HEK293 (cell line): ENCODE data around the gene FAM227B.

Experiments
- CTCF ChIA-PET: fragments of 350-600 bp; formaldehyde crosslinking; extraction: SDS; loops from one replicate; lab custom pipeline; 2021; ENCODE audit warnings: antibody characterized with exemption; lab: Yijun Ruan, JAX
- POLR2A ChIA-PET: fragments of 300-600 bp; formaldehyde crosslinking; extraction: SDS; loops from one replicate; lab custom pipeline; 2020; ENCODE audit warnings: antibody characterized with exemption, inconsistent platforms; lab: Yijun Ruan, JAX
- H3K27ac ChIP-seq: fragments of 200-500 bp; sonication (Bioruptor generic); 2 replicates; pipeline ENCODE4 v1.5.1; 2014; ENCODE audit warnings: low read depth, low read length, control low read depth, inconsistent platforms; ENCODE audit errors: extremely low read depth
- H3K36me3 ChIP-seq, 2 experiments: fragments of 200-500 bp in 1 of 2; sonication (Bioruptor generic) in 1 of 2; 1 replicate in 1 of 2; 2 replicates in 1 of 2; pipeline ENCODE4 v1.5.1; 2014 to 2017; ENCODE audit warnings: inconsistent platforms in 2 of 2, low read length in 2 of 2; ENCODE audit not compliant: control insufficient read depth in 2 of 2, insufficient read depth in 1 of 2
- H3K4me1 ChIP-seq: fragments of 200-500 bp; sonication (Bioruptor generic); 2 replicates; pipeline ENCODE4 v1.5.1; 2014; ENCODE audit warnings: mild to moderate bottlenecking, low read length, inconsistent platforms; ENCODE audit not compliant: control insufficient read depth, insufficient read depth
- H3K4me3 ChIP-seq: 2 replicates; pipeline ENCODE4 v1.5.1; 2011; ENCODE audit warnings: low read depth, mild to moderate bottlenecking, control low read depth, low read length, moderate library complexity
- H3K9me3 ChIP-seq: fragments of 200-500 bp; sonication (Bioruptor generic); 2 replicates; pipeline ENCODE4 v1.5.1; 2014; ENCODE audit warnings: low read depth, low read length, inconsistent platforms; ENCODE audit not compliant: control insufficient read depth, insufficient read depth
- KLF9 ChIP-seq: fragments of 450-650 bp; formaldehyde crosslinking; IDR thresholded peaks from 2 replicates; pipeline ENCODE4 v1.5.1; 2016; ENCODE audit warnings: missing biosample characterization, missing genetic modification characterization, low read depth
- OSR2 ChIP-seq: fragments of 450-650 bp; formaldehyde crosslinking; IDR thresholded peaks from 2 replicates; pipeline ENCODE4 v1.5.1; 2016; ENCODE audit warnings: missing biosample characterization, missing genetic modification characterization
- SCRT1 ChIP-seq: fragments of 450-650 bp; formaldehyde crosslinking; IDR thresholded peaks from 2 replicates; pipeline ENCODE4 v1.5.1; 2016; ENCODE audit warnings: missing biosample characterization, missing genetic modification characterization, borderline replicate concordance
- SETDB1 ChIP-seq: IDR thresholded peaks from one replicate; pipeline ENCODE4 v1.6.1; 2017; ENCODE audit warnings: mild to moderate bottlenecking, low read length, moderate library complexity, mixed read lengths; ENCODE audit not compliant: insufficient read length
- TRIM28 ChIP-seq: IDR thresholded peaks from 2 replicates; pipeline ENCODE4 v1.6.1; 2011; ENCODE audit warnings: low read length, control low read depth, borderline replicate concordance
- WT1 ChIP-seq: fragments of 450-650 bp; formaldehyde crosslinking; IDR thresholded peaks from 2 replicates; pipeline ENCODE4 v1.5.1; 2016; ENCODE audit warnings: missing biosample characterization, missing genetic modification characterization
- YY1 ChIP-seq: fragments of 450-650 bp; formaldehyde crosslinking; IDR thresholded peaks from 2 replicates; pipeline ENCODE4 v1.5.1; 2018; ENCODE audit warnings: missing biosample characterization, missing genetic modification characterization
- ZBTB8A ChIP-seq: fragments of 450-650 bp; formaldehyde crosslinking; IDR thresholded peaks from 2 replicates; pipeline ENCODE4 v1.5.1; 2016; ENCODE audit warnings: missing biosample characterization, missing genetic modification characterization
- ZFHX2 ChIP-seq: fragments of 450-650 bp; formaldehyde crosslinking; conservative IDR thresholded peaks from 2 replicates; pipeline ENCODE4 v1.5.1; 2016; ENCODE audit warnings: missing biosample characterization, missing genetic modification characterization
- ZFP37 ChIP-seq: fragments of 450-650 bp; formaldehyde crosslinking; IDR thresholded peaks from 2 replicates; pipeline ENCODE4 v1.5.1; 2016; ENCODE audit warnings: missing biosample characterization, missing genetic modification characterization
- ZNF138 ChIP-seq: fragments of 450-650 bp; formaldehyde crosslinking; IDR thresholded peaks from 2 replicates; pipeline ENCODE4 v1.5.1; 2016; ENCODE audit warnings: missing biosample characterization, missing genetic modification characterization, borderline replicate concordance
- ZNF146 ChIP-seq: fragments of 450-650 bp; formaldehyde crosslinking; IDR thresholded peaks from 2 replicates; pipeline ENCODE4 v1.5.1; 2016; ENCODE audit warnings: missing biosample characterization, missing genetic modification characterization
- ZNF155 ChIP-seq: fragments of 450-650 bp; formaldehyde crosslinking; IDR thresholded peaks from 2 replicates; pipeline ENCODE4 v1.5.1; 2016; ENCODE audit warnings: missing biosample characterization, missing genetic modification characterization
- ZNF211 ChIP-seq: fragments of 450-650 bp; formaldehyde crosslinking; IDR thresholded peaks from 2 replicates; pipeline ENCODE4 v1.5.1; 2016; ENCODE audit warnings: low read depth, missing biosample characterization, missing genetic modification characterization
- ZNF335 ChIP-seq: fragments of 450-650 bp; formaldehyde crosslinking; conservative IDR thresholded peaks from 2 replicates; pipeline ENCODE4 v1.5.1; 2016; ENCODE audit warnings: missing biosample characterization, missing genetic modification characterization
- ZNF423 ChIP-seq: fragments of 450-650 bp; formaldehyde crosslinking; IDR thresholded peaks from 2 replicates; pipeline ENCODE4 v1.5.1; 2016; ENCODE audit warnings: missing biosample characterization, missing genetic modification characterization
- ZNF510 ChIP-seq: fragments of 450-650 bp; formaldehyde crosslinking; IDR thresholded peaks from 2 replicates; pipeline ENCODE4 v1.5.1; 2018; ENCODE audit warnings: mild to moderate bottlenecking, missing genetic modification characterization, missing biosample characterization; ENCODE audit not compliant: insufficient replicate concordance
- ZNF548 ChIP-seq: fragments of 450-650 bp; formaldehyde crosslinking; IDR thresholded peaks from 2 replicates; pipeline ENCODE4 v1.5.1; 2016; ENCODE audit warnings: missing biosample characterization, missing genetic modification characterization
- ZNF623 ChIP-seq: fragments of 450-650 bp; formaldehyde crosslinking; IDR thresholded peaks from 2 replicates; pipeline ENCODE4 v1.5.1; 2016; ENCODE audit warnings: missing biosample characterization, missing genetic modification characterization
- ZNF654 ChIP-seq: fragments of 450-650 bp; formaldehyde crosslinking; IDR thresholded peaks from 2 replicates; pipeline ENCODE4 v1.5.1; 2016; ENCODE audit warnings: low read depth, missing biosample characterization, missing genetic modification characterization
- ZNF664 ChIP-seq: fragments of 450-650 bp; formaldehyde crosslinking; IDR thresholded peaks from 2 replicates; pipeline ENCODE4 v1.5.1; 2016; ENCODE audit warnings: missing biosample characterization, missing genetic modification characterization
- TF ChIP-seq, protein P1 (sequence below): fragments of 450-650 bp; formaldehyde crosslinking; conservative IDR thresholded peaks from 2 replicates; pipeline ENCODE4 v1.5.1; 2016; ENCODE audit warnings: low read depth, missing biosample characterization, missing genetic modification characterization
- TF ChIP-seq, protein P2 (sequence below): fragments of 450-650 bp; formaldehyde crosslinking; IDR thresholded peaks from 2 replicates; pipeline ENCODE4 v1.5.1; 2016; ENCODE audit warnings: missing biosample characterization, missing genetic modification characterization
- TF ChIP-seq, protein P3 (sequence below): fragments of 450-650 bp; formaldehyde crosslinking; IDR thresholded peaks from 2 replicates; pipeline ENCODE4 v1.5.1; 2016; ENCODE audit warnings: missing biosample characterization, missing genetic modification characterization
- TF ChIP-seq, protein P4 (sequence below): fragments of 450-650 bp; formaldehyde crosslinking; IDR thresholded peaks from 2 replicates; pipeline ENCODE4 v1.5.1; 2016; ENCODE audit warnings: missing biosample characterization, missing genetic modification characterization
- TF ChIP-seq, protein P5 (sequence below): fragments of 450-650 bp; formaldehyde crosslinking; IDR thresholded peaks from 2 replicates; pipeline ENCODE4 v1.5.1; 2017; ENCODE audit warnings: missing biosample characterization, mild to moderate bottlenecking, missing genetic modification characterization, moderate library complexity
- TF ChIP-seq, protein P6 (sequence below): fragments of 450-650 bp; formaldehyde crosslinking; IDR thresholded peaks from 2 replicates; pipeline ENCODE4 v1.5.1; 2016; ENCODE audit warnings: missing biosample characterization, missing genetic modification characterization

FAM227B gene

DNA sequence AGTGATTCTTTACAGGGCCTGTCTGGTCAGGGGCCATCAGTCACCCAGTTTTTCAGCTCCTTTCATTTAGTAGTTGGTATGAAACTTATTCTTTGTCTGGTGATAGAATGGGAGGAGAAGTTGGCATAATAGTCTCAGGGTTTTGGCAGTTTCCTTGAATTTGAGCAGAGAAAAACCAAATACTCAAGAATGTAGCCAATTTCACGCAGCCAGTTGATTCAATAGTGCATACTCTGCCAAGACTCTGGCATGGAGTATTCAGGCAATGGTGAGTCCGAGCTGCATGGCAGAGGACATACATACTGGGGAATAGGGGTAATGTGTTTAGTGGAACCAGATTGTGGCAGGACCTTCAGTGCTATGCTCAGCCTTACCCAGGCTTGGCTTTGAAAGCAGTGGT, 332.2 kb downstream of the FAM227B start (continued):
- TF ChIP-seq, protein P1, sequence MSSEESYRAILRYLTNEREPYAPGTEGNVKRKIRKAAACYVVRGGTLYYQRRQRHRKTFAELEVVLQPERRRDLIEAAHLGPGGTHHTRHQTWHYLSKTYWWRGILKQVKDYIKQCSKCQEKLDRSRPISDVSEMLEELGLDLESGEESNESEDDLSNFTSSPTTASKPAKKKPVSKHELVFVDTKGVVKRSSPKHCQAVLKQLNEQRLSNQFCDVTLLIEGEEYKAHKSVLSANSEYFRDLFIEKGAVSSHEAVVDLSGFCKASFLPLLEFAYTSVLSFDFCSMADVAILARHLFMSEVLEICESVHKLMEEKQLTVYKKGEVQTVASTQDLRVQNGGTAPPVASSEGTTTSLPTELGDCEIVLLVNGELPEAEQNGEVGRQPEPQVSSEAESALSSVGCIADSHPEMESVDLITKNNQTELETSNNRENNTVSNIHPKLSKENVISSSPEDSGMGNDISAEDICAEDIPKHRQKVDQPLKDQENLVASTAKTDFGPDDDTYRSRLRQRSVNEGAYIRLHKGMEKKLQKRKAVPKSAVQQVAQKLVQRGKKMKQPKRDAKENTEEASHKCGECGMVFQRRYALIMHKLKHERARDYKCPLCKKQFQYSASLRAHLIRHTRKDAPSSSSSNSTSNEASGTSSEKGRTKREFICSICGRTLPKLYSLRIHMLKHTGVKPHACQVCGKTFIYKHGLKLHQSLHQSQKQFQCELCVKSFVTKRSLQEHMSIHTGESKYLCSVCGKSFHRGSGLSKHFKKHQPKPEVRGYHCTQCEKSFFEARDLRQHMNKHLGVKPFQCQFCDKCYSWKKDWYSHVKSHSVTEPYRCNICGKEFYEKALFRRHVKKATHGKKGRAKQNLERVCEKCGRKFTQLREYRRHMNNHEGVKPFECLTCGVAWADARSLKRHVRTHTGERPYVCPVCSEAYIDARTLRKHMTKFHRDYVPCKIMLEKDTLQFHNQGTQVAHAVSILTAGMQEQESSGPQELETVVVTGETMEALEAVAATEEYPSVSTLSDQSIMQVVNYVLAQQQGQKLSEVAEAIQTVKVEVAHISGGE (tag by site-specific recombination): no peak
- TF ChIP-seq SETDB1: no peak

DNA sequence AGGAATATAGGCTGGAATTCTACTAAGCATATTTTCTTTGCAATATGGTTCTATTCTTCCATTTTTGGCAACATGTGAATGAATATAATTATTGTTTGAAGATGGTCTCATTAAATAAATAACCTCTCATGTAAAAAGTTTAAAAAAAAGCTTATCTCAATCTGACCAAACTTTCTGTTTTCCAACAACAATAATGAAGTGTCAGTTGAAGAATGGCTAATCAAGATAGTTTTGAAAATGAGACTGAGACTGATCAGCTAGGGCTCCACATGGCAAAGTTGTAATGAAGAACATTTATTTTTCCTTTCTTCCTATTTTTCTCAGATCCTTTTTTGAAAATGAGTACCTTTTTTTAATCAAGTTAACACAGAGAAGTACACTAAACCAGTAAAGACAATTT, 333.1 kb downstream of the FAM227B start:
- CTCF ChIA-PET: interaction anchor here (0.6 to 1.1 kb wide), 2 partner anchors 15 to 720 kb away, joined by 3 read pairs; no protein-coding TSS in a partner anchor

DNA sequence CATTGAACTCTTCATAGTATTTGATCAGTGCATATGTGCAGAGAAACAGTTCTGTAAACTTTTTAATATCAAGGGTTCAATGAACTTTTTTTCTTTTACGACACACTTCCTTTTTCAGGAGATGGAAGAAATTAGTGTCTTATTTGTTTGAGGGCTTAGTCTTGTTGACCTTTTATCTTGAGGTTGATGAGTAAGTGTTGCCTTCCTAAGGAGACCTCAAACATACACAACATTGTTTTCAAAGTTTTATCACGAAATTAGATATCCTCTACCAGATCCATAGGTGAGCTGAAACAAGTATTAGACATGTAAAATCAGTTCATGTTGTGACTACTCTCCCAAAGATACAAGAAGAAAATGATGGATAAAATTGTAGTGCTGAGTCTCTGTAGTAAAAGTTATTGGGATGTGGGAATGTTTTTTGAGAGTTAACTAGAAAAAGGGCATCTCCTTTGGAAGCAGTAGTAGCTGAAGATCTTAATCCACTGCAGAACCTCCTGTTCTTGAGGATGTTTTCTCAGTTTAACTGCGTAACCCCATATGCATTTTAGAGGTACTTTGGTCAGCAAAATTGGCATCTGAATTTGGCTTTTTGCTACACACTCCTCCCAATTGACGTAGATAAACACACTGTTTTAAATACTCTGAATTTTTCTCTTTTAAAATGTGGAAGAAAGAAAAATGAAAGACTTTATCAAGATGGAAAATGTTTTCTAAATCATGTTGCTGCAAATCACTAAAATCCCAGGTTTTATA, 333.8 kb downstream of the FAM227B start:
- POLR2A ChIA-PET: no interaction called here
- no peak overlapping the region for H3K4me3 ChIP-seq
- CTCF ChIA-PET: no interaction called here
- H3K9me3 ChIP-seq: no peaks in the 10 kb centered on the region
- peaks cover 0 to 8% of the 10 kb centered on the region in 2 experiments; a peak in 1 of 3 replicates for H3K36me3 ChIP-seq
- no peak overlapping the region for H3K27ac ChIP-seq
- no peaks in the 10 kb centered on the region for H3K4me1 ChIP-seq
- TF ChIP-seq, protein P2, sequence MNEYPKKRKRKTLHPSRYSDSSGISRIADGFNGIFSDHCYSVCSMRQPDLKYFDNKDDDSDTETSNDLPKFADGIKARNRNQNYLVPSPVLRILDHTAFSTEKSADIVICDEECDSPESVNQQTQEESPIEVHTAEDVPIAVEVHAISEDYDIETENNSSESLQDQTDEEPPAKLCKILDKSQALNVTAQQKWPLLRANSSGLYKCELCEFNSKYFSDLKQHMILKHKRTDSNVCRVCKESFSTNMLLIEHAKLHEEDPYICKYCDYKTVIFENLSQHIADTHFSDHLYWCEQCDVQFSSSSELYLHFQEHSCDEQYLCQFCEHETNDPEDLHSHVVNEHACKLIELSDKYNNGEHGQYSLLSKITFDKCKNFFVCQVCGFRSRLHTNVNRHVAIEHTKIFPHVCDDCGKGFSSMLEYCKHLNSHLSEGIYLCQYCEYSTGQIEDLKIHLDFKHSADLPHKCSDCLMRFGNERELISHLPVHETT (tag by site-specific recombination): no peak
- TF ChIP-seq SCRT1 (no peak), ZNF146 (tag by site-specific recombination) (no peak), TRIM28 (no peak), ZNF138 (tag by site-specific recombination) (no peak), ZNF423 (tag by site-specific recombination) (no peak), ZNF654 (tag by site-specific recombination) (no peak), ZNF548 (tag by site-specific recombination) (no peak)
- TF ChIP-seq, protein P3, sequence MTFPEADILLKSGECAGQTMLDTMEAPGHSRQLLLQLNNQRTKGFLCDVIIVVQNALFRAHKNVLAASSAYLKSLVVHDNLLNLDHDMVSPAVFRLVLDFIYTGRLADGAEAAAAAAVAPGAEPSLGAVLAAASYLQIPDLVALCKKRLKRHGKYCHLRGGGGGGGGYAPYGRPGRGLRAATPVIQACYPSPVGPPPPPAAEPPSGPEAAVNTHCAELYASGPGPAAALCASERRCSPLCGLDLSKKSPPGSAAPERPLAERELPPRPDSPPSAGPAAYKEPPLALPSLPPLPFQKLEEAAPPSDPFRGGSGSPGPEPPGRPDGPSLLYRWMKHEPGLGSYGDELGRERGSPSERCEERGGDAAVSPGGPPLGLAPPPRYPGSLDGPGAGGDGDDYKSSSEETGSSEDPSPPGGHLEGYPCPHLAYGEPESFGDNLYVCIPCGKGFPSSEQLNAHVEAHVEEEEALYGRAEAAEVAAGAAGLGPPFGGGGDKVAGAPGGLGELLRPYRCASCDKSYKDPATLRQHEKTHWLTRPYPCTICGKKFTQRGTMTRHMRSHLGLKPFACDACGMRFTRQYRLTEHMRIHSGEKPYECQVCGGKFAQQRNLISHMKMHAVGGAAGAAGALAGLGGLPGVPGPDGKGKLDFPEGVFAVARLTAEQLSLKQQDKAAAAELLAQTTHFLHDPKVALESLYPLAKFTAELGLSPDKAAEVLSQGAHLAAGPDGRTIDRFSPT (tag by site-specific recombination): no peak
- TF ChIP-seq, protein P4, sequence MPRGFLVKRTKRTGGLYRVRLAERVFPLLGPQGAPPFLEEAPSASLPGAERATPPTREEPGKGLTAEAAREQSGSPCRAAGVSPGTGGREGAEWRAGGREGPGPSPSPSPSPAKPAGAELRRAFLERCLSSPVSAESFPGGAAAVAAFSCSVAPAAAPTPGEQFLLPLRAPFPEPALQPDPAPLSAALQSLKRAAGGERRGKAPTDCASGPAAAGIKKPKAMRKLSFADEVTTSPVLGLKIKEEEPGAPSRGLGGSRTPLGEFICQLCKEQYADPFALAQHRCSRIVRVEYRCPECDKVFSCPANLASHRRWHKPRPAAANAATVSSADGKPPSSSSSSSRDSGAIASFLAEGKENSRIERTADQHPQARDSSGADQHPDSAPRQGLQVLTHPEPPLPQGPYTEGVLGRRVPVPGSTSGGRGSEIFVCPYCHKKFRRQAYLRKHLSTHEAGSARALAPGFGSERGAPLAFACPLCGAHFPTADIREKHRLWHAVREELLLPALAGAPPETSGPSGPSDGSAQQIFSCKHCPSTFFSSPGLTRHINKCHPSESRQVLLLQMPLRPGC (tag by site-specific recombination): no peak

More for the DNA sequence above, 333.1 kb downstream of the FAM227B start:
- Histone ChIP-seq H3K36me3 (peaks cover 0 to 11% of the 10 kb centered on the region in 2 experiments; a peak in 1 of 3 replicates), H3K27ac (no peak overlapping the region), H3K4me1 (no peaks in the 10 kb centered on the region), H3K9me3 (no peaks in the 10 kb centered on the region), H3K4me3 (no peak overlapping the region)
- POLR2A ChIA-PET: no interaction called here
- no peak for TF ChIP-seq ZNF335 (tag by site-specific recombination)
- TF ChIP-seq OSR2 (tag by site-specific recombination): no peak
- no peak for TF ChIP-seq YY1 (tag by site-specific recombination)
- TF ChIP-seq, protein P5, sequence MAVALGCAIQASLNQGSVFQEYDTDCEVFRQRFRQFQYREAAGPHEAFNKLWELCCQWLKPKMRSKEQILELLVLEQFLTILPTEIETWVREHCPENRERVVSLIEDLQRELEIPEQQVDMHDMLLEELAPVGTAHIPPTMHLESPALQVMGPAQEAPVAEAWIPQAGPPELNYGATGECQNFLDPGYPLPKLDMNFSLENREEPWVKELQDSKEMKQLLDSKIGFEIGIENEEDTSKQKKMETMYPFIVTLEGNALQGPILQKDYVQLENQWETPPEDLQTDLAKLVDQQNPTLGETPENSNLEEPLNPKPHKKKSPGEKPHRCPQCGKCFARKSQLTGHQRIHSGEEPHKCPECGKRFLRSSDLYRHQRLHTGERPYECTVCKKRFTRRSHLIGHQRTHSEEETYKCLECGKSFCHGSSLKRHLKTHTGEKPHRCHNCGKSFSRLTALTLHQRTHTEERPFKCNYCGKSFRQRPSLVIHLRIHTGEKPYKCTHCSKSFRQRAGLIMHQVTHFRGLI (tag by site-specific recombination): no peak
- no peak for TF ChIP-seq ZBTB8A (tag by site-specific recombination)
- TF ChIP-seq ZNF510 (tag by site-specific recombination): no peak
- no peak for TF ChIP-seq ZNF623 (tag by site-specific recombination)
- TF ChIP-seq ZFP37 (tag by site-specific recombination): no peak
- no peak for TF ChIP-seq WT1 (tag by site-specific recombination)
- TF ChIP-seq ZNF664: no peak
- TF ChIP-seq, protein P6, sequence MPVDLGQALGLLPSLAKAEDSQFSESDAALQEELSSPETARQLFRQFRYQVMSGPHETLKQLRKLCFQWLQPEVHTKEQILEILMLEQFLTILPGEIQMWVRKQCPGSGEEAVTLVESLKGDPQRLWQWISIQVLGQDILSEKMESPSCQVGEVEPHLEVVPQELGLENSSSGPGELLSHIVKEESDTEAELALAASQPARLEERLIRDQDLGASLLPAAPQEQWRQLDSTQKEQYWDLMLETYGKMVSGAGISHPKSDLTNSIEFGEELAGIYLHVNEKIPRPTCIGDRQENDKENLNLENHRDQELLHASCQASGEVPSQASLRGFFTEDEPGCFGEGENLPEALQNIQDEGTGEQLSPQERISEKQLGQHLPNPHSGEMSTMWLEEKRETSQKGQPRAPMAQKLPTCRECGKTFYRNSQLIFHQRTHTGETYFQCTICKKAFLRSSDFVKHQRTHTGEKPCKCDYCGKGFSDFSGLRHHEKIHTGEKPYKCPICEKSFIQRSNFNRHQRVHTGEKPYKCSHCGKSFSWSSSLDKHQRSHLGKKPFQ: no peak
- TF ChIP-seq SCRT1: no peak
- TF ChIP-seq ZNF155 (tag by site-specific recombination): no peak
- no peak for TF ChIP-seq KLF9 (tag by site-specific recombination)
- no peak for TF ChIP-seq ZFHX2 (tag by site-specific recombination)
- TF ChIP-seq ZNF211 (tag by site-specific recombination): no peak
